ENCODE measurements around the gene WWP2.

Gene WWP2

GRCh38 chr16:69888005-69888590 lies 126.0 kb downstream of the WWP2 start:
- in situ Hi-C loops (cut with HindIII; ENCODE audit: low sequenced_read_pairs): no loop called here

- in situ Hi-C loops (cut with HindIII; ENCODE audit: low sequenced_read_pairs): no loop called here
Observed at GRCh38 chr16:69889295-69889964, 127.3 kb downstream of the WWP2 start.

DNA sequence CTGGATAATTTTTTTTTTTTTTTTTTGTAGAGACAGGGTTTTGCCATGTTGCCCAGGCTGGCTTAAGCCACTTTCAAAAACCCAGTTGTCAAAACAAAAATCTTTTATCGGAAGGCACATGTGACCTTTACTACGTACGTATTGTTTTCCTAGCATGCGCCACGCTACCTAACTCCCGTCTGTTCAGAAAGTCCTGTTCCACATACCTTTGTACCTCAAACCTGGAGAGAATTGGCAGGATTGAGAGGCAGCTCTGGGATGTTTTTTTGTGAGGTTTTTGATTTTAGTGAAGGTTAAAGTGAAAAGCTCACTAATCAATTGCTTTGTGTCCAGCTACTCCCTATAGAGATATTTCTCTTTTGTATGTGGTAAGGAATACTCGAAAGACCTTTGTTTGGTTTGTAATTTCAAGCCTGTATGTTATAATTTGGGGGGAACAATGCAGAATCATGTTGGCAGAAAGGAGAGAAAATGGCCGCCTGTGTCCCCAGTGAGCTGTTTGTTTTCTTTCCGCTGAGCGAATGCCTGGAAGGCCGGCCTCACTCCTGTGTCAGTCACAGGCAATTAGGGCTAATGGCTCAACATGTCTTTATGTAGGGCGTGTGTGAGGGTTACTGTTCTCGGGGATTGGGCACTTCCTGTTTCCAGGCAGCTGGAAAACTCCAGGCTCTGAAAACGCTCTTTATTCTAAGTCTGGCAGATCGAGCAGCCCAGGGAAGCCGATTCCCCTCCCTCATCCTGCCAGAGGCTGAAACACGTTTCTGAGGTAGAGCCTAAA lies 128.2 kb downstream of the WWP2 start:
- in situ Hi-C loops (cut with HindIII; ENCODE audit: low sequenced_read_pairs): no loop called here

- in situ Hi-C loops (cut with HindIII; ENCODE audit: low sequenced_read_pairs): no loop called here
Observed at GRCh38 chr16:69890892-69891282, 128.8 kb downstream of the WWP2 start.

- in situ Hi-C loops (cut with HindIII; ENCODE audit: low sequenced_read_pairs): no loop called here
Observed at GRCh38 chr16:69892378-69892777, 130.2 kb downstream of the WWP2 start.

DNA sequence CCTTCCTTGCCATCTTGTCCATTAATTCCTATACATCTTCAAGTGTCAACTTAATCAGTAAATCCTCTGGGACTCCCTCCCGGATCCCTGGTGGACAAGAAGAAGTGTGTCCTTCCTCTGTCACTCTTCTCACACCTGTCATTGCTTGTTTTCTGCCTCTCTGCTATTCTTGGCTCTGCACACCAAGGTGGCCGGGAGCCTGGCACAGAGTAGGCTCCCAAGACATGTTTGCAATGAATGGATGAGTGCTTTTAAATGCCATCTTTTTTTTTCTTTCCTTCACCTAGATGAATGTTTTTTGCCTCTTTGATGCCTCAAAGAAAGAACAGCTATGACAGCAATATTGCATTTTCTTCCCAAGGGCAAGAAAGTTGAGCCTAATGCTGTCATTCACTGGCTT lies 131.0 kb downstream of the WWP2 start:
- in situ Hi-C loops (cut with HindIII; ENCODE audit: low sequenced_read_pairs): no loop called here

DNA sequence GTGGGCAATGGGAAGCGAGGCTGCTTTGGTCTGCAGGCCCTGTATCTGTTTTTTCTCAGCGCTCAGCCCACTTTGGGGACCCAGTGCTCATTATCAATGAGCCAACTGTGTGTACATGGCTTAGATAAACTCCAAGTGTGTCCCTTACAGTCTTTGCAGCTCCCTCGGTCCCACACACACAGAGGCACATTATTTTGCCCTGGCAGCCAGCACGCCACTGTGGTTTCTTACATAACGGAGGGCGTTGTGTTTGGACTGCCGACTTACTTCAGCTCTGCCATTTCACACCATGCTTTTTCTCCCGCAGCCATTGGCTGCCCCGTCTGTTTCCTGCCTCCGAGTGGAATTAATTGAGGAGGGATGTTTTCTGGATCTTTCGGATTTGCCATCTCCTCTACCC lies 132.5 kb downstream of the WWP2 start:
- in situ Hi-C loops (cut with HindIII; ENCODE audit: low sequenced_read_pairs): no loop called here

DNA sequence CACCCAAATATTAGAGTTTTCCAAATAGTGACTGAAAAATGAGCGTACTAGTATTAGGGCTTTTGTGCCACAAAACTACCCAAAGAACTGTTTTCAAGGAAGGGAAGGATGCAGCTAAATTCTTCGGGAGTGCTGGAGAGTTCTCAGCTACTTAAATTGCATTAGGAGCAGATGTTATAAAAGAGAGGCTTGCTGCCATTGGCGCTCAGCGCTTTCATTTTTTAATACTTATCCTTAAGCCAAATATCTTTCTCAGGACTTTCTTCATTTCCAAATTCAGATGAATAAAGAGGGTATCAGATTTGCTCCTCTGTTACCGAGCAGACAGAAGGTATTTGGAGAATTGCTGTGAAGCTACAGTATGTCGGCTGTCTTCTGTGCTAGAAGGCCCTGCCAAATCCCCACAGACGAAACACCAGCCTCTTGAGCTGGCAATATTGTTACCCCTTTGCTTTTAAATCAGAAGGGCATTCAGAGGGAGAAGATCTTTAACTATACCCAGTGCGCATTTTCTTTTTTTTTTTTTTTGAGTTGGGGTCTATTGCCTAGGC lies 141.8 kb downstream of the WWP2 start:
- in situ Hi-C loops (cut with HindIII; ENCODE audit: low sequenced_read_pairs): no loop called here

DNA sequence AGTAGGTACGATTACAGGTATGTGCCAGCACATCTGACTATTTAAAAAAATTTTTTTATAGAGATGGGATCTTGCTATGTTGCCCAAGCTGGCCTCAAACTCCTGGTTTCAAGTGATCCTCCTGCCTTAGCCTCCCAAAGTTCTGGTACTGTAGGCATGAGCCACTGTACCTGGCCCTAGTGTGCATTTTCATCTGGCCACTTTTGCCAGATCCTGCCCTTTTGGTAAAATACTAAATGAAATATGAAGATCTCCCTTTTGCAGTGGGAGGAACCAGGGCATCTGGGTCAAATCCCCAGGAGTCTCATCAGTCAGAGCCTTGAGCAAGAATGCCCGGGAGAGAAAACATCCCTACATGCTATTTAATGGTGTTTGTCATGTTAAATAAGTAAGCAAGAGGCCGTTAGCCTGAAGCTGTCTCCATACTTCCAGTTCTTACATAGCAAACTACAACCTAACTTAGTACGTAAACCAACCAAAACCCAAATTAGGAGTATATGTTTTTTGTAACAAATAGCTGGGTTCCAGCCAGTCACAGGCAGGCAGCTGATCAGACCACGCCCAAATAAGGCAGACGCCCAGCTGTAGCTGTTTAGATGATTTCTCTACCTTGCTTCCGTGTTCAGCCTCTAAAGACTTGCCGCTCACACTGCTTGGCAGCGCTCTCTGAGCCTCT lies 142.5 kb downstream of the WWP2 start:
- in situ Hi-C loops (cut with HindIII; ENCODE audit: low sequenced_read_pairs): no loop called here

DNA sequence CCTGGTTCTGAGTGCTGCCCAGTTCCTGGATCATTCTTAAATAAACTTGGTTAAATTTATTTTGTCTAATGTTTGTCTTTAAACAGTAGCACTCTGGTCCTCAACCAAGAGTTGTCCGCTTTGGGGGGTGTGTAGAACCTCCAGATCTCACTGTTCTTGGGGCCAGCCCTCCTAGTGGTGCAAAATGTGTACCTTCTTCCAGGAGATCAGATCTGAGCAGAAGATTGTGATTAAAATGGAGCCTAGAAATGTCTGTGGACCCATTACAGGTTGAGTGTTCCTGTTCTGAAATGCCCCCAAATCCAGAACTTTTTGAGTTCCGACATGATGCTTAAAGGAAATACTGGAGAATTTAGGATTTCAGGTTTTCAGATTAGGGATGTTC lies 143.0 kb downstream of the WWP2 start:
- in situ Hi-C loops (cut with HindIII; ENCODE audit: low sequenced_read_pairs): no loop called here

DNA sequence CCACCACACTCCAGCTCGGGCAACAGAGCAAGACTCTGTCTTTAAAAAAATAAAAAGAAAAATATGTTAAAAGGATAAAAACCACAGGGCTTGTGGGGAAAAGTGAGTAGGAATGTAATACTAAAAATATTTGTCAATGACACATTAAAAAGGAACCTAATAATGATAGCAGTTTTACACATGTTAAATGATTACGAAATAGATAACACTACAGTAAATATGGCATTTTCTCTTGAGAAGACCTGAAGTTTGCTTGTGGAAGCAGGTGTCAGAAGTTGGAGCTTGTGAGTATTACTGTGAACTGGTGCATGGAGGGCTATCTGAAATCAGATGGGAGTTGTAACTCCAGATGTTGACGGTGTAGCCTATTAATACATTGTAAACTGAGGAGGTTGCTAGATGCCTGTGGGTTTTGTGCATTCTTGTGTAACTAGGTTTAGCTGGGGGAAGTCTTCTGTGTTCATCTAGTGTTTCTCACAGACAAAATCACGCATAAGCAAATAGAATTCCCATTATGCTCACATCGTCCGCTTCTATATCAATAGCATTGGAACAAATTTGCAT lies 144.8 kb downstream of the WWP2 start:
- in situ Hi-C loops (cut with HindIII; ENCODE audit: low sequenced_read_pairs): no loop called here

GRCh38 chr16:69909043-69909442 lies 146.9 kb downstream of the WWP2 start:
- in situ Hi-C loops (cut with HindIII; ENCODE audit: low sequenced_read_pairs): no loop called here

- in situ Hi-C loops (cut with HindIII; ENCODE audit: low sequenced_read_pairs): no loop called here
Observed at GRCh38 chr16:69909760-69910159, 147.6 kb downstream of the WWP2 start.

DNA sequence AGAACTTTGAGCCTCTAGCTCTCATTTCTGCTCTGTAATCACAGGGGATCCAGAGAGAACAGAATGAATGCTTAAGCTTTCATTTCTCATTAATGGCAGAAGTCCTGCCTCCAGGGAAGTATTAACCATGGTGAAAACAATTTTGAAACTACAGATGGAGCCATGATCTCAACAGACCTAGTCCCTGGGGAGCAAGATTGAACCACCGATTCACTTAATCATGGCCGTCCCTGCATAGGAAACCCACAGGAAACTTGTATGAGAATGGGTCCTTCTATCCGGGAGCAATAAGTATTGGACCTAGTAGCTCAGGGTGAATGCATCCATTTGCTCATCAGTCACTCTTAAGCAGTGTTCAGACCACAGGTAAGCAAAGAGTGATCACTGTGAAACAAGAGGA lies 148.8 kb downstream of the WWP2 start:
- in situ Hi-C loops (cut with HindIII; ENCODE audit: low sequenced_read_pairs): no loop called here

- in situ Hi-C loops (cut with HindIII; ENCODE audit: low sequenced_read_pairs): no loop called here
Observed at GRCh38 chr16:69916462-69916861, 154.3 kb downstream of the WWP2 start.

DNA sequence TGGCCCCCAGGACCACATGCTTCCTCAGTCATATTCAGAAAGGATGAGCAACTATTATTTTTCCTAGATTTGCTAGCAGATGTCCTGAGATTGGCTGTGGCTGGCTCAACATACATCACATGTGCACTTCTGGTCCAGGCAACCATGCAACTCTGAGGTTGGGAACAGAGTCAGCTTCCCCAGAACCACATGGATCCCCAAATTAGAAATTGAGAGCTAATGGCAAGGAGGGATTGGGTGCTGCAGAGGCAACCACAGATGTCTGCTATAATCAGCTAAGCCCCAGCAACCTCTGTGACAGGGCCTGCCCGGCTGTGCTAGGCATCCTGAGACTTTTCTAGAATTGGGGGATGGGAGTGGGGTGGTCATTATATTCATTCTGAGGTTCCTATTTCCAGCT lies 155.2 kb downstream of the WWP2 start:
- in situ Hi-C loops (cut with HindIII; ENCODE audit: low sequenced_read_pairs): no loop called here

- in situ Hi-C loops (cut with HindIII; ENCODE audit: low sequenced_read_pairs): no loop called here
Observed at GRCh38 chr16:69917739-69918138, 155.6 kb downstream of the WWP2 start.

GRCh38 chr16:69918241-69918640 lies 156.1 kb downstream of the WWP2 start:
- in situ Hi-C loops (cut with HindIII; ENCODE audit: low sequenced_read_pairs): no loop called here

GRCh38 chr16:69921127-69921526 lies 159.0 kb downstream of the WWP2 start:
- in situ Hi-C loops (cut with HindIII; ENCODE audit: low sequenced_read_pairs): no loop called here

- in situ Hi-C loops (cut with HindIII; ENCODE audit: low sequenced_read_pairs): no loop called here
Observed at GRCh38 chr16:69922200-69922599, 160.1 kb downstream of the WWP2 start.

All from DLD1 (cell line).